ENCODE results near the gene ZC3H7B. TPM values are rescaled to one million over a fixed set of nuclear protein-coding genes. Genes with fewer than 3 reads are reported as not detected.

The ZC3H7B gene
- total and polyA plus RNA-seq, 2 donors (not counting 3 experiments of a cell fraction or from before 2014, with no cell fraction given), result 66.8 to 95.9 TPM

GRCh38 chr22:41332217-41332939, 31.1 kb downstream of the ZC3H7B start:
- Histone ChIP-seq H4K20me1 (replicated peaks; ENCODE audit: control insufficient read depth, extremely low read depth, insufficient read depth, low read length) (no peaks in the 10 kb centered on the region), H3K27me3 (ENCODE audit: control insufficient read depth in 2 of 2, insufficient read depth in 2 of 2, low read length in 2 of 2) (no peaks in the 10 kb centered on the region), H3K9ac (replicated peaks; ENCODE audit: extremely low read depth, insufficient read depth, low read length) (no peak overlapping the region), H3K9me3 (replicated peaks; ENCODE audit: control insufficient read depth, insufficient read depth, low read length) (no peaks in the 10 kb centered on the region), H3K79me2 (ENCODE audit: control insufficient read depth, insufficient read depth, low read length) (peaks cover 3% of the 10 kb centered on the region), H3K9me1 (replicated peaks; ENCODE audit: control insufficient read depth, extremely low read depth, insufficient read depth, low read length) (no peaks in the 10 kb centered on the region), H2AFZ (ENCODE audit: low read depth, low read length) (no peak overlapping the region), H3K4me1 (ENCODE audit: control insufficient read depth, extremely low read depth, insufficient read depth, low read length) (peaks cover under 1% of the 10 kb centered on the region), H3K36me3 (ENCODE audit: control insufficient read depth in 2 of 2, extremely low read depth in 1 of 2, insufficient read depth in 2 of 2, low read length in 2 of 2) (peaks cover 19 to 56% of the 10 kb centered on the region in 2 experiments), H3K27ac (ENCODE audit: insufficient read depth, low read depth, low read length) (no peak overlapping the region), H3K4me2 (ENCODE audit: insufficient read depth, low read length) (no peak overlapping the region), H3K4me3 (replicated peaks in 1 of 3; ENCODE audit: insufficient read depth in 1 of 3, low read depth in 1 of 3, low read length in 3 of 3) (no peak overlapping the region)
- ChIA-PET POLR2A (no interaction called here), CTCF (no interaction called here)
- intact Hi-C loops (cut with micrococcal nuclease), result no loop called here
- no TSS peak for BruUV-seq (replicated peaks)
- DNase-seq (ENCODE audit: low read depth, low spot score) (no peak), FAIRE-seq (no peak)
- TF ChIP-seq MYC (IDR thresholded peaks at IDR 0.05; ENCODE audit: low read depth, low read length) (no peak), EZH2 (IDR thresholded peaks at IDR 0.05; ENCODE audit: borderline replicate concordance, low read depth, low read length, severe bottlenecking) (no peak), MAX (IDR thresholded peaks at IDR 0.05; ENCODE audit: insufficient read depth, insufficient read length) (no peak), POLR2A (IDR thresholded peaks at IDR 0.05; ENCODE audit: low read depth, low read length) (no peak), POLR2AphosphoS5 (IDR thresholded peaks at IDR 0.05; ENCODE audit: insufficient read depth, low read depth, low read length) (no peak)
- TF ChIP-seq, protein P1, sequence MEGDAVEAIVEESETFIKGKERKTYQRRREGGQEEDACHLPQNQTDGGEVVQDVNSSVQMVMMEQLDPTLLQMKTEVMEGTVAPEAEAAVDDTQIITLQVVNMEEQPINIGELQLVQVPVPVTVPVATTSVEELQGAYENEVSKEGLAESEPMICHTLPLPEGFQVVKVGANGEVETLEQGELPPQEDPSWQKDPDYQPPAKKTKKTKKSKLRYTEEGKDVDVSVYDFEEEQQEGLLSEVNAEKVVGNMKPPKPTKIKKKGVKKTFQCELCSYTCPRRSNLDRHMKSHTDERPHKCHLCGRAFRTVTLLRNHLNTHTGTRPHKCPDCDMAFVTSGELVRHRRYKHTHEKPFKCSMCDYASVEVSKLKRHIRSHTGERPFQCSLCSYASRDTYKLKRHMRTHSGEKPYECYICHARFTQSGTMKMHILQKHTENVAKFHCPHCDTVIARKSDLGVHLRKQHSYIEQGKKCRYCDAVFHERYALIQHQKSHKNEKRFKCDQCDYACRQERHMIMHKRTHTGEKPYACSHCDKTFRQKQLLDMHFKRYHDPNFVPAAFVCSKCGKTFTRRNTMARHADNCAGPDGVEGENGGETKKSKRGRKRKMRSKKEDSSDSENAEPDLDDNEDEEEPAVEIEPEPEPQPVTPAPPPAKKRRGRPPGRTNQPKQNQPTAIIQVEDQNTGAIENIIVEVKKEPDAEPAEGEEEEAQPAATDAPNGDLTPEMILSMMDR (IDR thresholded peaks at IDR 0.05; ENCODE audit: extremely low read depth in 1 of 2, insufficient read depth in 1 of 2, low read depth in 1 of 2, low read length in 2 of 2), result no peak
- dilution Hi-C loops (cut with MboI; ENCODE audit: extremely low pct_ligation_motif_present, low sequenced_read_pairs), result no loop called here

Data from endothelial cell of umbilical vein (primary cell).